Measurements from ENCODE around the gene MSL1.

The MSL1 gene

DNA sequence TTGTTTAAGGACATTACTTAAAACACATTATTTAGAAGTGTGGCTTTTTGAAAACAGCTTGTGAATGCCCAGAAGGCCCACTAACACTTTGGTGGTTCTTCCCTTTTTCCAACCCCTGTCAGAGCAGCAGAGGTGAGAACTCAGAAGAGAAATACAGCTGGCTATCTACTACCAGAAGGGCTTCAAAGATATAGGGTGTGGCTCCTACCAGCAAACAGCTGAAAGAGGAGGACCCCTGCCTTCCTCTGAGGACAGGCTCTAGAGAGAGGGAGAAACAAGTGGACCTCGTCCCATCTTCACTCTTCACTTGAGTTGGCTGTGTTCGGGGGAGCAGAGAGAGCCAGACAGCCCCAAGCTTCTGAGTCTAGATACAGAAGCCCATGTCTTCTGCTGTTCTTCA, 48.6 kb downstream of the MSL1 start:
- Histone ChIP-seq H3K4me3 (no peak overlapping the region), H3K27ac (no peak overlapping the region)
- TF ChIP-seq CTCF (IDR thresholded peaks at IDR 0.05): no peak
- no peak for DNase-seq (ENCODE audit: low spot score)

GRCh38 chr17:40171750-40172149, 50.0 kb downstream of the MSL1 start:
- Histone ChIP-seq H3K27ac (no peak overlapping the region), H3K4me3 (no peak overlapping the region)
- no peak for DNase-seq (ENCODE audit: low spot score)
- TF ChIP-seq CTCF (IDR thresholded peaks at IDR 0.05): no peak

GRCh38 chr17:40173091-40173777, 51.5 kb downstream of the MSL1 start:
- no peak for DNase-seq (ENCODE audit: low spot score)
- TF ChIP-seq CTCF (IDR thresholded peaks at IDR 0.05): no peak
- Histone ChIP-seq H3K27ac (no peak overlapping the region), H3K4me3 (no peak overlapping the region)

DNA sequence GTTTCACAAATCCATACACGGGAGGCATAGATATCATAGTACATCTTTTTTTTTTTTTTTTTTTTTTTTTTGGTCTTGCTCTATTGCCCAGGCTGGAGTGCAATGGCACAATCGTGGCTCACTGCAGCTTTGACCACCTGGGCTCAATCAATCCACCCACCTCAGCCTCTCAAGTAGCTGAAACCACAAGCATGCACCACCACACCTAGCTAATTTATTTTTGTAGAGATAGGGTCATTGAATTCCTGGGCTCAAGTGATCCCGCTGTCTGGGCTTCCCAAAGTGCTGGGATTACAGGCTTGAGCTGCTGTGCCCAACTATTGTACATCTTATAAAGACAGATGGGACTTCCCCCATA, 52.0 kb downstream of the MSL1 start:
- no peak for DNase-seq (ENCODE audit: low spot score)
- Histone ChIP-seq H3K4me3 (no peak overlapping the region), H3K27ac (no peak overlapping the region)
- no peak for TF ChIP-seq CTCF (IDR thresholded peaks at IDR 0.05)

DNA sequence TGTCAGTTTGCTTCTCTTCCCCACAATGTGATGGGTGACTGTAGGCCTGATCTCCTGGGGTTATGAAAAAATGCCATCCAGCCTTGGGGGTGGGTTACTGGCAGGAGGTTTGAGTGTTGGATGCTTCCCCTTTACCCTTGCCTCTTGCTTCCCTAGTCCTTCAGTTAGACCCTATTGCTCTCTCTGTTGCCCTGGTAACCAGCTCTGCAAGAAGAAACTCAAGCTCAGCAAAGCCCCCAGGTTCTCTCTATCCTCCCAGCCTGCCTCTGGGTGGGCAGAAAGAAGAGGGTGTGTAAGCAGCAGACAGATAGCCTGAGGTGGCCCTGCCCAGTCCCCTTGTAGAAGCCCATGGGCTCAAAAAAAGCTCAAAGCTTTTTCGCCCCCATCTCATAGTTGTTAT, 52.7 kb downstream of the MSL1 start:
- no peak for DNase-seq (ENCODE audit: low spot score)
- no peak overlapping the region for H3K27ac ChIP-seq

DNA sequence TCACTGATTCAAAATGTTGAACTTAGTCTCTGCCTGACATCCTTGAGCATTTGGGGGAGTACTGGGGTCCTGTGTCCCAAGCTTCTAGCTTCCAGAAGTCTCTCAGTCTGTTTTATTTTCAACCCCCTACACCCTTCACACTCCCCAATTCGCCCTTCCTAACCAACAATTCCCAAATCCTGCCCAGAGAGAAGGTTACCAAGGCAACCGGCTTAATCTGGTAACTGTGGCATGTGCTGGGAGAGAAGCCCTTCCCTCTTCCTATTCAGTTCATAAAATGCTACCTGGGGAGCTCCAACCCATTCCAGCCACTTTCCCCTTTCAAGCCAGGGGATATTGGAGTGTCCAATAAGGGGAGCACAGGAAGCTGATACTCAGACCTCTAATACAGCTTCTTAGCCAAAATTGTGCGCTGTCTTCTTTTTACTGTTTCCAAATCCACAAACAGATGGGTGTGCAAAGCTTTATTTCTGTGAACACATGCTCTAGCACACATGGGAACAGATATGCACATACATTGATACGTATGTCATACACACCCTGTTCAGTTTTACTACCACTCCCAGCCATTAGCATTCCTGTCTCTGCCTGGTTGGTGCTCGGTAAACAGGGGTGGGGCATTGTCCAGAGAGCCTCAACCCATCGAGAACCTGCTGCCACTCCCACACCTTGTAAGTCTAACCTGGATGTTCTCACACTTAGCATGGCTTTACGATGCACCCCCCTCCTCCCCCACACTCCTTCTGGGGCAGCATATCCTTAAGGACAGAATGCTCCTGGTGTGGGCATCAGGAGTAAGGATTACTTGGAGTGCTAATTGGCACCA, 54.4 kb downstream of the MSL1 start:
- no peak for TF ChIP-seq CTCF (IDR thresholded peaks at IDR 0.05)
- no peak overlapping the region for H3K4me3 ChIP-seq
- H3K27ac ChIP-seq: no peak overlapping the region
- no peak for DNase-seq (ENCODE audit: low spot score)

More for the DNA sequence above, 52.7 kb downstream of the MSL1 start:
- no peak overlapping the region for H3K4me3 ChIP-seq
- no peak for TF ChIP-seq CTCF (IDR thresholded peaks at IDR 0.05)

DNA sequence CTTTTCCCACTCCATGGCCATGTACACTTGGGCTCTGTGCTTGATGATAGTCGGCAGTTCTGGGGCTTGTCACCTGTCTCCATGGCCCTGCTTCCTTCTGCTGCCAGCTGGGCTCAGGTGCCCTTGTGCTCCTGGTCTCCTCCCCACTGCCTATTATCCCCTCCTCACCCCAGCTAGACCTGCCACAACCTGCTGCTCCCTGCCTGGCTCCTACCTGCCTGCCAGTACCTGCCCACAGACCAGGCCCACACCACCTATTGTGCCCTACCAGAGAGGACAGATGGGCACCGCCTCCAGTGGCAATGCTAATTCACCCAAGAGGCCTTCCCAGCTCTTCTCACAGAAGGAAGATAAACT, 55.0 kb downstream of the MSL1 start:
- no peak for TF ChIP-seq CTCF (IDR thresholded peaks at IDR 0.05)
- no peak overlapping the region for H3K4me3 ChIP-seq
- H3K27ac ChIP-seq: no peak overlapping the region
- DNase-seq (ENCODE audit: low spot score): no peak
